Measurements from ENCODE around the gene OVCA2.

Gene OVCA2

GRCh38 chr17:2054512-2055291, 12.9 kb downstream of the OVCA2 start, which contains the start of gene HIC1:
TSS of gene HIC1 (plus strand) at chr17:2055103. CDS start at chr17:2056691, 1,588 bp downstream.
- peak; percentile 62 to 67 for DNase-seq (ENCODE audit: low read depth in 2 of 2)

- DNase-seq (ENCODE audit: low read depth in 2 of 2) = no peak
These were observed 13.7 kb downstream of the OVCA2 start for GRCh38 chr17:2055292-2056205.

- DNase-seq (ENCODE audit: low read depth in 2 of 2) = no peak
These were observed 14.7 kb downstream of the OVCA2 start for GRCh38 chr17:2056206-2057174.

GRCh38 chr17:2057175-2057759, 15.4 kb downstream of the OVCA2 start:
- DNase-seq (ENCODE audit: low read depth in 2 of 2) = no peak

GRCh38 chr17:2057760-2058585, 16.2 kb downstream of the OVCA2 start:
- DNase-seq (ENCODE audit: low read depth in 2 of 2) = no peak

- DNase-seq (ENCODE audit: low read depth in 2 of 2) = peak; percentile 37 to 63
These were observed 17.0 kb downstream of the OVCA2 start for GRCh38 chr17:2058586-2059546.

- DNase-seq (ENCODE audit: low read depth in 2 of 2) = no peak
These were observed 17.9 kb downstream of the OVCA2 start for GRCh38 chr17:2059547-2060384.

GRCh38 chr17:2060385-2060658, 18.5 kb downstream of the OVCA2 start:
- no peak for DNase-seq (ENCODE audit: low read depth in 2 of 2)

- no peak for DNase-seq (ENCODE audit: low read depth in 2 of 2)
These were observed 19.0 kb downstream of the OVCA2 start for GRCh38 chr17:2060681-2061440.

- no peak for DNase-seq (ENCODE audit: low read depth in 2 of 2)
These were observed 19.7 kb downstream of the OVCA2 start for GRCh38 chr17:2061441-2061958.

GRCh38 chr17:2062571-2063183, 20.9 kb downstream of the OVCA2 start:
- DNase-seq (ENCODE audit: low read depth in 2 of 2) = no peak

GRCh38 chr17:2063261-2064146, 21.7 kb downstream of the OVCA2 start:
- DNase-seq (ENCODE audit: low read depth in 2 of 2) = no peak

GRCh38 chr17:2064147-2064489, 22.3 kb downstream of the OVCA2 start:
- no peak for DNase-seq (ENCODE audit: low read depth in 2 of 2)

- DNase-seq (ENCODE audit: low read depth in 2 of 2) = no peak
These were observed 22.7 kb downstream of the OVCA2 start for GRCh38 chr17:2064520-2064971.

GRCh38 chr17:2064980-2065785, 23.4 kb downstream of the OVCA2 start:
- peak; percentile 32 to 61 for DNase-seq (ENCODE audit: low read depth in 2 of 2)
